ENCODE results near the gene HGFAC. TPM values are rescaled to one million over a fixed set of nuclear protein-coding genes. Genes with fewer than 3 reads are reported as not detected.

HGFAC gene
- total RNA-seq, 2 donors from 2014 or later = 0.95 TPM; not detected in 1

GRCh38 chr4:3497523-3498389, 56.0 kb downstream of the HGFAC start:
- TF ChIP-seq CTCF (IDR thresholded peaks at IDR 0.05) = no peak
- H3K9me3 ChIP-seq = no peaks in the 10 kb centered on the region
- H3K27ac ChIP-seq = no peak overlapping the region
- H3K36me3 ChIP-seq = peaks cover 5% of the 10 kb centered on the region
- ATAC-seq (ENCODE audit: insufficient number of reproducible peaks, low FRiP score, low read depth) (no peak), DNase-seq (ENCODE audit: low spot score) (no peak)
- H3K4me3 ChIP-seq = no peak overlapping the region
- H3K27me3 ChIP-seq (replicated peaks; ENCODE audit: insufficient read depth) = no peaks in the 10 kb centered on the region
- no peaks in the 10 kb centered on the region for H3K4me1 ChIP-seq (ENCODE audit: control insufficient read depth in 1 of 2, low read depth in 2 of 2)

DNA sequence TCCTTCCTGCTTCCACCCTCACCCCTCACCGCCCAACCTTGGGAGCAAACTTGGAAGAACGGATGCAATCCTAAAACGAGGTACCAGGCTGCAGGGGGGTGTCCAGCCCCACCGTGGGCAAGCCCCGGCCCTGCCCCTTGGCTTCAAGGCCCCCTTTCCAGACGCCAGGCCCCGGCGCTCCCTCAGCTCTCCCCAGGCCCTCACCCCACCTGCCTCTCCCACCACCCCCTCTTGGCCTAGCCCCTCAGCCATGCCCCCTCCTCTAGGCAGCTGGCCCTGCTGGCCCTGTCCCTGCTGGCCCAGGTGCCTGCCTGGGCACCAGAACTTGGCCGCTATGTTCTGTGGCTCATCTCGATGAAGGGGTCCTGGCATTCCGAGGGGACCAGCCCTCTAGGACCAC, 56.6 kb downstream of the HGFAC start:
- no peak overlapping the region for H3K4me3 ChIP-seq
- ATAC-seq (ENCODE audit: insufficient number of reproducible peaks, low FRiP score, low read depth) (no peak), DNase-seq (ENCODE audit: low spot score) (no peak)
- H3K27me3 ChIP-seq (replicated peaks; ENCODE audit: insufficient read depth) = no peaks in the 10 kb centered on the region
- peaks cover 5% of the 10 kb centered on the region for H3K36me3 ChIP-seq
- no peak overlapping the region for H3K27ac ChIP-seq
- no peak for TF ChIP-seq CTCF (IDR thresholded peaks at IDR 0.05)
- H3K4me1 ChIP-seq (ENCODE audit: control insufficient read depth in 1 of 2, low read depth in 2 of 2) = no peaks in the 10 kb centered on the region
- H3K9me3 ChIP-seq = no peaks in the 10 kb centered on the region

Other genes with a start within 250 kb of the HGFAC start
- gene MSANTD1, start 192.8 kb upstream of the HGFAC start, total RNA-seq = 1 to 10 TPM; 1.4 to 2.8 TPM
- gene RGS12, start 148.9 kb upstream of the HGFAC start, total RNA-seq = 10 to 100 TPM; 13.5 to 43.6 TPM
- 10 to 100 TPM in 1 of 2 donors, 1 to 10 TPM in 1; 8.8 to 36.7 TPM for gene DOK7, start 21.3 kb downstream of the HGFAC start, total RNA-seq
- 100 to 1,000 TPM; 155 to 263 TPM for gene LRPAP1, start 90.5 kb downstream of the HGFAC start, total RNA-seq